ENCODE data around the gene NDRG3. TPM values are rescaled to one million over a fixed set of nuclear protein-coding genes. Genes with fewer than 3 reads are reported as not detected.

NDRG3 gene
- total RNA-seq, 1 experiment from 2014 or later: 23.6 TPM

GRCh38 chr20:36644706-36645095 lies 101.2 kb downstream of the NDRG3 start:
- Histone ChIP-seq H3K79me2 (ENCODE audit: insufficient read depth, low read length) (no peaks in the 10 kb centered on the region), H3K14ac (ENCODE audit: insufficient read depth, low read length) (no peak overlapping the region), H3K23me2 (ENCODE audit: insufficient read length, low read depth, low read length, poor library complexity, severe bottlenecking) (no peaks in the 10 kb centered on the region), H2BK20ac (ENCODE audit: low read depth, low read length, poor library complexity, severe bottlenecking) (no peak overlapping the region), H4K5ac (ENCODE audit: insufficient read length, low read depth, low read length) (no peak overlapping the region), H2BK15ac (ENCODE audit: low read depth, low read length) (no peak overlapping the region), H2BK12ac (ENCODE audit: insufficient read length, low read depth, low read length) (no peak overlapping the region), H3K9me3 (ENCODE audit: control insufficient read depth, low read depth, low read length) (no peaks in the 10 kb centered on the region), H3K4ac (ENCODE audit: low read depth, low read length) (no peak overlapping the region), H3K9ac (ENCODE audit: extremely low read depth, insufficient read length, low read length) (no peak overlapping the region), H3K18ac (ENCODE audit: insufficient read length, low read depth, low read length) (no peak overlapping the region), H2AK5ac (ENCODE audit: insufficient read length, low read length) (no peak overlapping the region), H2AFZ (ENCODE audit: low read length) (no peak overlapping the region), H4K91ac (ENCODE audit: insufficient read length, low read depth, low read length) (no peak overlapping the region), H3K4me1 (ENCODE audit: insufficient read depth, low read length) (peaks cover 8% of the 10 kb centered on the region; the same call in 1 of the 2 replicates), H3K79me1 (ENCODE audit: insufficient read depth, low read depth, low read length, poor library complexity, severe bottlenecking) (no peaks in the 10 kb centered on the region), H3K56ac (ENCODE audit: insufficient read length, low read depth, low read length) (no peak overlapping the region), H2BK5ac (ENCODE audit: insufficient read length, low read length) (no peak overlapping the region), H3K4me2 (ENCODE audit: insufficient read depth, insufficient read length, low read length) (no peak overlapping the region), H3K23ac (ENCODE audit: insufficient read length, low read depth, low read length) (no peak overlapping the region), H3K27ac (ENCODE audit: insufficient read length, low read depth, low read length) (no peak overlapping the region), H4K20me1 (ENCODE audit: control insufficient read depth, insufficient read depth, insufficient read length) (no peaks in the 10 kb centered on the region), H2BK120ac (ENCODE audit: low read depth, low read length, poor library complexity, severe bottlenecking) (no peak overlapping the region), H3T11ph (ENCODE audit: low read length) (no peak overlapping the region), H4K8ac (replicated peaks; ENCODE audit: insufficient read length, low read depth, low read length) (no peak overlapping the region), H3K27me3 (ENCODE audit: insufficient read depth, low read length) (no peaks in the 10 kb centered on the region)
- TF ChIP-seq CTCF (conservative IDR thresholded peaks at IDR 0.05): no peak
- H3K4me1 Mint-ChIP-seq: peaks cover 33% of the 10 kb centered on the region in 2 experiments
- H3K27ac Mint-ChIP-seq: no peak overlapping the region
- no peak for DNase-seq
- no CpG with 5 or more reads among the region's 7 CpGs for WGBS (ENCODE audit: extremely low coverage, insufficient read length, low lambda C conversion rate)
- H3K9me3 Mint-ChIP-seq: no peaks in the 10 kb centered on the region
- H3K27me3 Mint-ChIP-seq (ENCODE audit: low read depth): no peaks in the 10 kb centered on the region; the same call in 1 of the 2 replicates
- no peaks in the 10 kb centered on the region for H3K36me3 Mint-ChIP-seq (ENCODE audit: insufficient read depth in 1 of 3, low read depth in 3 of 3)
- no peak overlapping the region for H3K4me3 Mint-ChIP-seq
